CD14-positive monocyte (primary cell): ENCODE measurements around the gene CREB5. TPM values are rescaled to one million over a fixed set of nuclear protein-coding genes. Genes with fewer than 3 reads are reported as not detected.

Source experiments
- DNase-seq, 3 donors: peaks; one replicate each; pipeline ENCODE4 v3.0.0-alpha.2; 2011 to 2022
- H2AFZ ChIP-seq: 2 replicates; pipeline ENCODE4 v1.6.0; 2012; ENCODE audit warnings: mild to moderate bottlenecking, low read depth, low read length, inconsistent platforms; ENCODE audit not compliant: insufficient read depth, poor library complexity, severe bottlenecking
- H3K27ac ChIP-seq, 2 donors: 1 replicate in 1 of 2; 2 replicates in 1 of 2; pipeline ENCODE4 v1.5.1; 2012 to 2013; ENCODE audit warnings: low read length in 2 of 2, control low read depth in 1 of 2, inconsistent platforms in 1 of 2, low read depth in 1 of 2, mild to moderate bottlenecking in 1 of 2
- H3K27me3 ChIP-seq, 2 donors: one replicate each; pipeline versions ENCODE4 v1.6.0 to v1.6.1; 2011 to 2013; ENCODE audit warnings: low read length in 2 of 2; ENCODE audit not compliant: control insufficient read depth in 2 of 2, insufficient read depth in 2 of 2
- H3K36me3 ChIP-seq, 2 donors: replicated peaks in 1 of 2; 1 replicate in 1 of 2; 2 replicates in 1 of 2; pipeline versions ENCODE4 v1.5.1 to v1.6.1; 2012 to 2013; ENCODE audit warnings: low read length in 2 of 2, control low read depth in 1 of 2, inconsistent platforms in 1 of 2, mild to moderate bottlenecking in 1 of 2; ENCODE audit not compliant: insufficient read depth in 2 of 2, control insufficient read depth in 1 of 2
- H3K4me1 ChIP-seq, 2 donors: 1 replicate in 1 of 2; 2 replicates in 1 of 2; pipeline versions ENCODE4 v1.5.1 to v1.6.1; 2012 to 2013; ENCODE audit warnings: low read length in 2 of 2, control low read depth in 1 of 2, inconsistent platforms in 1 of 2, mild to moderate bottlenecking in 1 of 2, moderate library complexity in 1 of 2; ENCODE audit not compliant: insufficient read depth in 2 of 2, control insufficient read depth in 1 of 2
- H3K4me2 ChIP-seq: replicated peaks from 2 replicates; pipeline ENCODE3; 2012; ENCODE audit warnings: low read length, moderate library complexity, mild to moderate bottlenecking; ENCODE audit not compliant: poor library complexity, severe bottlenecking; ENCODE audit errors: extremely low read depth
- H3K4me3 ChIP-seq, 3 experiments: fragments of 200-600 bp in 1 of 3; sonication (generic) in 1 of 3; replicated peaks in 1 of 3; 1 replicate in 2 of 3; 2 replicates in 1 of 3; pipeline ENCODE4 v1.5.1; 2011 to 2013; ENCODE audit warnings: low read length in 3 of 3, mild to moderate bottlenecking in 3 of 3, control low read depth in 2 of 3, low read depth in 2 of 3, inconsistent platforms in 1 of 3, moderate library complexity in 1 of 3
- H3K79me2 ChIP-seq: 2 replicates; pipeline ENCODE4 v1.6.0; 2012; ENCODE audit warnings: mild to moderate bottlenecking, control low read depth, inconsistent platforms, low read length, moderate library complexity; ENCODE audit not compliant: insufficient read depth
- H3K9ac ChIP-seq: 2 replicates; pipeline ENCODE4 v1.6.0; 2017; ENCODE audit warnings: low read length, mild to moderate bottlenecking; ENCODE audit not compliant: insufficient read depth, poor library complexity, severe bottlenecking
- H3K9me3 ChIP-seq, 2 donors: replicated peaks in 1 of 2; 1 replicate in 1 of 2; 2 replicates in 1 of 2; pipeline versions ENCODE4 v1.5.1 to v1.6.1; 2012 to 2013; ENCODE audit warnings: low read length in 2 of 2, control low read depth in 1 of 2; ENCODE audit not compliant: control insufficient read depth in 1 of 2, insufficient read depth in 1 of 2
- H4K20me1 ChIP-seq: 2 replicates; pipeline ENCODE4 v1.6.0; 2012; ENCODE audit warnings: mild to moderate bottlenecking, low read length, control low read depth, moderate library complexity; ENCODE audit not compliant: insufficient read depth
- H3K27ac Mint-ChIP-seq, 7 donors: one replicate each; pipeline ENCODE4 v1.8.0; 2020; ENCODE audit warnings: mild to moderate bottlenecking in 7 of 7, mixed read lengths in 7 of 7, moderate library complexity in 6 of 7, inconsistent platforms in 2 of 7
- H3K27me3 Mint-ChIP-seq, 3 donors: one replicate each; pipeline ENCODE4 v1.8.0; 2021 to 2022; ENCODE audit warnings: low read depth in 3 of 3, mild to moderate bottlenecking in 3 of 3, mixed read lengths in 3 of 3, moderate library complexity in 3 of 3, inconsistent platforms in 1 of 3
- H3K36me3 Mint-ChIP-seq, 2 donors: one replicate each; pipeline ENCODE4 v1.8.0; 2020; ENCODE audit warnings: mixed read lengths in 2 of 2, inconsistent platforms in 1 of 2, mild to moderate bottlenecking in 1 of 2
- H3K4me1 Mint-ChIP-seq: one replicate; pipeline ENCODE4 v1.8.0; 2020; ENCODE audit warnings: mild to moderate bottlenecking, mixed read lengths
- H3K4me3 Mint-ChIP-seq, 2 donors: one replicate each; pipeline ENCODE4 v1.8.0; 2020; ENCODE audit warnings: mild to moderate bottlenecking in 2 of 2, mixed read lengths in 2 of 2, moderate library complexity in 1 of 2
- H3K9me3 Mint-ChIP-seq, 7 donors: one replicate each; pipeline ENCODE4 v1.8.0; 2020 to 2022; ENCODE audit warnings: mixed read lengths in 7 of 7, mild to moderate bottlenecking in 6 of 7, moderate library complexity in 6 of 7, inconsistent platforms in 2 of 7
- WGBS: methylation state at CpG from one replicate; pipeline ENCODE4 v1.1.5; 2013; ENCODE audit warnings: missing lambda C conversion rate; ENCODE audit not compliant: insufficient coverage; 5-methylcytosine and 5-hydroxymethylcytosine counted together
- intact Hi-C, 2 donors: fragments of 100-400 bp; cut with micrococcal nuclease; formaldehyde crosslinking; loops; one replicate each; pipeline versions ENCODE4 v1.15.0 to v1.15.1; 2023
- polyA plus RNA-seq, 3 donors: library from polyadenylated mRNA; depleted of rRNA in 1 of 3; unstranded in 2 of 3; stranded (reverse) in 1 of 3; fragments of 300-500 nt in 2 of 3; fragments of >200 nt in 1 of 3; fragmentation: Illumina TruSeq in 2 of 3; gene quantifications; 1 replicate in 2 of 3; 2 replicates in 1 of 3; pipeline ENCODE4 v1.2.3, GENCODE V29; 2012 to 2021
- TF ChIP-seq, protein P1 (sequence below): fragments of 200-600 bp; IDR thresholded peaks from one replicate; pipeline ENCODE4 v1.8.0; 2022; ENCODE audit warnings: antibody characterized with exemption, mild to moderate bottlenecking

CREB5 gene
- polyA plus RNA-seq, 3 donors, result 25.1 to 72.3 (median 44.2) TPM

GRCh38 chr7:28700096-28700495 lies 287.8 kb downstream of the CREB5 start:
- Mint-ChIP-seq H3K27me3 (peaks cover 0 to 3% (median 2%) of the 10 kb centered on the region in 3 donors), H3K36me3 (peaks cover 56 to 57% of the 10 kb centered on the region in 2 donors), H3K4me1 (peaks cover 29% of the 10 kb centered on the region), H3K27ac (no peak overlapping the region), H3K9me3 (peaks cover 0 to 3% (median 0%) of the 10 kb centered on the region in 7 donors), H3K4me3 (no peak overlapping the region)
- no peak overlapping the region for H3K9ac ChIP-seq
- H3K4me3 ChIP-seq, result no peak overlapping the region
- H4K20me1 ChIP-seq, result peaks cover 100% of the 10 kb centered on the region
- 89% methylated on average over 5 of the region's 7 CpGs for WGBS
- H3K27ac ChIP-seq, result no peak overlapping the region
- peaks cover 20 to 27% of the 10 kb centered on the region in 2 donors for H3K4me1 ChIP-seq
- no peak for DNase-seq
- intact Hi-C loops, result no loop called here
- H3K79me2 ChIP-seq, result peaks cover 38% of the 10 kb centered on the region
- no peaks in the 10 kb centered on the region for H3K9me3 ChIP-seq
- no peak overlapping the region for H2AFZ ChIP-seq
- H3K36me3 ChIP-seq, result peaks cover 0 to 52% of the 10 kb centered on the region in 2 donors
- H3K27me3 ChIP-seq, result no peaks in the 10 kb centered on the region
- TF ChIP-seq, protein P1, sequence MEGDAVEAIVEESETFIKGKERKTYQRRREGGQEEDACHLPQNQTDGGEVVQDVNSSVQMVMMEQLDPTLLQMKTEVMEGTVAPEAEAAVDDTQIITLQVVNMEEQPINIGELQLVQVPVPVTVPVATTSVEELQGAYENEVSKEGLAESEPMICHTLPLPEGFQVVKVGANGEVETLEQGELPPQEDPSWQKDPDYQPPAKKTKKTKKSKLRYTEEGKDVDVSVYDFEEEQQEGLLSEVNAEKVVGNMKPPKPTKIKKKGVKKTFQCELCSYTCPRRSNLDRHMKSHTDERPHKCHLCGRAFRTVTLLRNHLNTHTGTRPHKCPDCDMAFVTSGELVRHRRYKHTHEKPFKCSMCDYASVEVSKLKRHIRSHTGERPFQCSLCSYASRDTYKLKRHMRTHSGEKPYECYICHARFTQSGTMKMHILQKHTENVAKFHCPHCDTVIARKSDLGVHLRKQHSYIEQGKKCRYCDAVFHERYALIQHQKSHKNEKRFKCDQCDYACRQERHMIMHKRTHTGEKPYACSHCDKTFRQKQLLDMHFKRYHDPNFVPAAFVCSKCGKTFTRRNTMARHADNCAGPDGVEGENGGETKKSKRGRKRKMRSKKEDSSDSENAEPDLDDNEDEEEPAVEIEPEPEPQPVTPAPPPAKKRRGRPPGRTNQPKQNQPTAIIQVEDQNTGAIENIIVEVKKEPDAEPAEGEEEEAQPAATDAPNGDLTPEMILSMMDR, result no peak
- H3K4me2 ChIP-seq, result no peak overlapping the region

DNA sequence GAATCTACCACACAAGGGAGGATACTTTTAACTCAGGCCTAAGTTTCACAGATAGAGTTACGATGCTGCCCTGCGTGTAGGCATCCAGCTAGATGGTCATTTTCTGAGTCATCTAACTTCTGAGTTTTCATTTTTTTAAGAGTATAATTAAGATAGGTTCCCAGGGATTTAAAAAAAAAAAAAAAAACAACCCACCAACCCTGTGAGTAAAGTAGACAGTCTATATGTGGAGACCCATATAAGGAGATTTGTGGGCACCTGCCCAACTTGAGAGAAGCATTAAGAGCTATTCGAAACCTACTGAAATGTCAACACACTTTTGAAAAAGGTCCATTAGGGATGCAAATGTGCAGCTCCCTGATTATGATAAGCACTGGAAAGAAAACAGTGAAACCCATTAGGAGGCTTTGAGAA lies 288.5 kb downstream of the CREB5 start:
- Histone ChIP-seq H3K4me3 (no peak overlapping the region), H3K4me1 (peaks cover 20 to 23% of the 10 kb centered on the region in 2 donors), H4K20me1 (peaks cover 100% of the 10 kb centered on the region), H2AFZ (no peak overlapping the region), H3K9ac (no peak overlapping the region), H3K36me3 (peaks cover 0 to 45% of the 10 kb centered on the region in 2 donors), H3K79me2 (peaks cover 32% of the 10 kb centered on the region), H3K9me3 (no peaks in the 10 kb centered on the region), H3K4me2 (no peak overlapping the region), H3K27ac (no peak overlapping the region), H3K27me3 (no peaks in the 10 kb centered on the region)
- no peak overlapping the region for H3K4me3 Mint-ChIP-seq
- intact Hi-C loops, result no loop called here
- no peak overlapping the region for H3K27ac Mint-ChIP-seq
- DNase-seq, result no peak
- 100% methylated on average over 1 of the region's 3 CpGs for WGBS
- TF ChIP-seq, protein P1, result no peak
- peaks cover 52 to 59% of the 10 kb centered on the region in 2 donors for H3K36me3 Mint-ChIP-seq
- H3K4me1 Mint-ChIP-seq, result peaks cover 23% of the 10 kb centered on the region
- peaks cover 0 to 3% (median 0%) of the 10 kb centered on the region in 7 donors for H3K9me3 Mint-ChIP-seq
- peaks cover 0 to 4% (median 2%) of the 10 kb centered on the region in 3 donors for H3K27me3 Mint-ChIP-seq
